Measurements from ENCODE around the gene SPTB.

- TF ChIP-seq, protein P1, sequence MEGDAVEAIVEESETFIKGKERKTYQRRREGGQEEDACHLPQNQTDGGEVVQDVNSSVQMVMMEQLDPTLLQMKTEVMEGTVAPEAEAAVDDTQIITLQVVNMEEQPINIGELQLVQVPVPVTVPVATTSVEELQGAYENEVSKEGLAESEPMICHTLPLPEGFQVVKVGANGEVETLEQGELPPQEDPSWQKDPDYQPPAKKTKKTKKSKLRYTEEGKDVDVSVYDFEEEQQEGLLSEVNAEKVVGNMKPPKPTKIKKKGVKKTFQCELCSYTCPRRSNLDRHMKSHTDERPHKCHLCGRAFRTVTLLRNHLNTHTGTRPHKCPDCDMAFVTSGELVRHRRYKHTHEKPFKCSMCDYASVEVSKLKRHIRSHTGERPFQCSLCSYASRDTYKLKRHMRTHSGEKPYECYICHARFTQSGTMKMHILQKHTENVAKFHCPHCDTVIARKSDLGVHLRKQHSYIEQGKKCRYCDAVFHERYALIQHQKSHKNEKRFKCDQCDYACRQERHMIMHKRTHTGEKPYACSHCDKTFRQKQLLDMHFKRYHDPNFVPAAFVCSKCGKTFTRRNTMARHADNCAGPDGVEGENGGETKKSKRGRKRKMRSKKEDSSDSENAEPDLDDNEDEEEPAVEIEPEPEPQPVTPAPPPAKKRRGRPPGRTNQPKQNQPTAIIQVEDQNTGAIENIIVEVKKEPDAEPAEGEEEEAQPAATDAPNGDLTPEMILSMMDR (IDR thresholded peaks at IDR 0.05), result no peak
- TF ChIP-seq POLR2A (IDR thresholded peaks at IDR 0.05), result no peak
- no peak for TF ChIP-seq POLR2AphosphoS5 (IDR thresholded peaks at IDR 0.05; ENCODE audit: insufficient read depth in 1 of 2, low read depth in 1 of 2)
Measured at GRCh38 chr14:64773046-64773445, 106.7 kb downstream of the SPTB start.
